HFFc6 (cell line): ENCODE data around the gene DUS1L. TPM values are rescaled to one million over a fixed set of nuclear protein-coding genes. Genes with fewer than 3 reads are reported as not detected.

Source experiments
- DNase-seq: peaks from one replicate; pipeline ENCODE4 v3.0.0-alpha.2; 2018
- H3K27ac Mint-ChIP-seq: 2 replicates; pipeline ENCODE4 v1.8.0; 2020; ENCODE audit warnings: mild to moderate bottlenecking, mixed read lengths
- H3K27me3 Mint-ChIP-seq: 2 replicates; pipeline ENCODE4 v1.8.0; 2021; ENCODE audit warnings: mild to moderate bottlenecking, moderate library complexity, mixed read lengths; ENCODE audit not compliant: insufficient read depth
- H3K36me3 Mint-ChIP-seq: 2 replicates; pipeline ENCODE4 v1.8.0; 2021; ENCODE audit warnings: low read depth, mixed read lengths
- H3K4me1 Mint-ChIP-seq: 2 replicates; pipeline ENCODE4 v1.8.0; 2020; ENCODE audit warnings: low read depth, mixed read lengths
- H3K4me3 Mint-ChIP-seq: 2 replicates; pipeline ENCODE4 v1.8.0; 2020; ENCODE audit warnings: mild to moderate bottlenecking, moderate library complexity, mixed read lengths
- H3K9me3 Mint-ChIP-seq: 2 replicates; pipeline ENCODE4 v1.8.0; 2020; ENCODE audit warnings: mild to moderate bottlenecking, mixed read lengths
- CTCF ChIP-seq: fragments of 200-600 bp; sonication (generic); IDR thresholded peaks from 2 replicates; pipeline ENCODE4 v1.5.0; 2021; ENCODE audit warnings: antibody characterized with exemption, mild to moderate bottlenecking
- total RNA-seq, 6 experiments: library from RNA; stranded (reverse); fragmentation: NEBNext Ultra II Directional; extraction: Animal tissue kit (Norgen Biotek cat#: 25700); gene quantifications; 2 replicates in 1 of 6; 3 replicates in 5 of 6; pipeline ENCODE4 v1.2.3, GENCODE V29; 2021

Gene DUS1L
- total RNA-seq, 6 experiments from 2014 or later: 65.8 to 86.8 (median 71.2) TPM

- no peak overlapping the region for H3K27ac Mint-ChIP-seq
- H3K27me3 Mint-ChIP-seq: no peaks in the 10 kb centered on the region
- no peaks in the 10 kb centered on the region for H3K4me1 Mint-ChIP-seq
- no peaks in the 10 kb centered on the region for H3K9me3 Mint-ChIP-seq
- DNase-seq: no peak
- no peak for TF ChIP-seq CTCF
- no peaks in the 10 kb centered on the region for H3K36me3 Mint-ChIP-seq
- H3K4me3 Mint-ChIP-seq: no peak overlapping the region
Observed at GRCh38 chr17:82088838-82089722, 23.5 kb upstream of the DUS1L start.

GRCh38 chr17:82087961-82088837, 22.6 kb upstream of the DUS1L start:
- H3K36me3 Mint-ChIP-seq: no peaks in the 10 kb centered on the region

GRCh38 chr17:82086941-82087906, 21.6 kb upstream of the DUS1L start:
- H3K4me3 Mint-ChIP-seq: no peak overlapping the region

More at GRCh38 chr17:82087961-82088837, 22.6 kb upstream of the DUS1L start:
- Mint-ChIP-seq H3K4me1 (no peaks in the 10 kb centered on the region), H3K27ac (no peak overlapping the region), H3K27me3 (peaks cover under 1% of the 10 kb centered on the region; the same call in 1 of the 2 replicates), H3K4me3 (no peak overlapping the region), H3K9me3 (no peaks in the 10 kb centered on the region)
- DNase-seq: no peak
- TF ChIP-seq CTCF: no peak

GRCh38 chr17:82085931-82086764, 20.5 kb upstream of the DUS1L start:
- H3K4me3 Mint-ChIP-seq: no peak overlapping the region
- no peak overlapping the region for H3K27ac Mint-ChIP-seq
- no peaks in the 10 kb centered on the region for H3K9me3 Mint-ChIP-seq
- no peaks in the 10 kb centered on the region for H3K36me3 Mint-ChIP-seq
- H3K27me3 Mint-ChIP-seq: peaks cover 3% of the 10 kb centered on the region; the same call in 1 of the 2 replicates
- DNase-seq: no peak
- no peak for TF ChIP-seq CTCF
- no peaks in the 10 kb centered on the region for H3K4me1 Mint-ChIP-seq

More at GRCh38 chr17:82086941-82087906, 21.6 kb upstream of the DUS1L start:
- H3K4me1 Mint-ChIP-seq: no peaks in the 10 kb centered on the region
- no peaks in the 10 kb centered on the region for H3K36me3 Mint-ChIP-seq
- no peaks in the 10 kb centered on the region for H3K9me3 Mint-ChIP-seq
- TF ChIP-seq CTCF: no peak
- no peak for DNase-seq
- H3K27ac Mint-ChIP-seq: no peak overlapping the region
- H3K27me3 Mint-ChIP-seq: peaks cover 3% of the 10 kb centered on the region; the same call in 1 of the 2 replicates
